GM19239 (cell line): ENCODE measurements around the gene XRCC6.
"Not testable (repeated sequence)": the region's sequence is repeated elsewhere in the genome, so short reads cannot be mapped to it uniquely, and the experiment has no call there.

Source experiments
- DNase-seq: peaks from one replicate; pipeline ENCODE4 v3.0.0; 2011; ENCODE audit warnings: low spot score; ENCODE audit not compliant: insufficient read length
- FAIRE-seq: peaks from 2 replicates; lab custom pipeline; 2011; peaks lifted over from hg19 to GRCh38; lab: Jason Lieb, UNC

Gene XRCC6

DNA sequence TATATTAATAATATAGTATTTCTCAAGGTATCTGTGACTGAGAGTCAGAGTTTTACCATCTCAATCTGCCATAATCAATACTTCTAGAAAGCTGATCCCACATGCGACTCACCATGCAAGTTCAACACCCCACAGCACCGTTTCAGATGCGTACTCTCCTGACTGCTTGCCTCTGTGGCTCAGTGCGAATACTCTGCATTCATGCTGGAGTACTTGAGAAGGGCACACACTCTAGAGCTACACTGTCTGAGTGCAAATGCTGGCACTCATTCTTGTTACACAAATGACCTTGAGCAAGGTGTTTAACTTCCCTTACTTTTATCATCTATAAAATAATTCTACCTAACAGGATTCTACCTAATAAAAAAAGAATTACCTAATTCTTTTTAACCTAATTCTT is 55.0 kb downstream of the XRCC6 start:
- DNase-seq (no peak), FAIRE-seq (no peak)

DNA sequence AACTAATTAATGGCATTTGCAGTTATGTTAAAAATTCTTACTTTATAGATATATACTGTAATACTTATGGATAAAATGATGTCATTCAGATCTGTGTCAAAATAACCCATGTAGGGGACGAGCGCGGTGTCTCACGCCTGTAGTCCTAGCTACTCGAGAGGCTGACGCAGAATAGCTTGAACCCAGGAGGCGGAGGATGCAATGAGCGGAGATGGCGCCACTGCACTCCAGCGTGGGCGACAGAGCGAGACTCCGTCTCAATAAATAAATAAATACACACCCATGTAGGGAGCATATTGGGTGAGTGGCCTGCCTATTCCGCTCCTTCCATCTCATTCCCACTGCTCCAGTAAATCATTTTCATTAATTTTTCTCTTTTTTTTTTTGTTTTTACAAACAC is 60.5 kb downstream of the XRCC6 start:
- DNase-seq (no peak), FAIRE-seq (no peak)

GRCh38 chr22:41682033-41682807 is 61.1 kb downstream of the XRCC6 start:
- peak; percentile 94 for FAIRE-seq
- peak; percentile 73 for DNase-seq

DNA sequence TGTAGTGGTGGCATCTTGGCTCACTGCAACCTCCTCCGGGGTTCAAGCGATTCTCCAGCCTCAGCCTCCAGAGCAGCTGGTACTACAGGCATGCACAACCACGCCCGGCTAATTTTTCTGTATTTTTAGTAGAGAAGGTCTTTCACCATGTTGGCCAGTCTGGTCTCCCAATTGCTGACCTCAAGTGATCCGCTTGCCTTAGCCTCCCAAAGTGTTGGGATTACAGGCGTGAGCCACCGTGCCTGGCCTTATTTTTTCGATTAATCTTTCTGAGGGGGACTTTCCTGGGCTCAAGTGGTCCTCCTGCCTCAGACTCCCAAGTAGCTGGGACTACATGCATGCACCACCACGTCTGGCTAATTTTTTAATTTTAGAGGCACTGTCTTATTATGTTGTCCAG is 62.0 kb downstream of the XRCC6 start:
- no peak for FAIRE-seq
- no peak for DNase-seq

- DNase-seq (no peak), FAIRE-seq (no peak)
These were observed 62.5 kb downstream of the XRCC6 start for GRCh38 chr22:41683616-41684015.

GRCh38 chr22:41684194-41684593 is 63.1 kb downstream of the XRCC6 start:
- no peak for FAIRE-seq
- no peak for DNase-seq

DNA sequence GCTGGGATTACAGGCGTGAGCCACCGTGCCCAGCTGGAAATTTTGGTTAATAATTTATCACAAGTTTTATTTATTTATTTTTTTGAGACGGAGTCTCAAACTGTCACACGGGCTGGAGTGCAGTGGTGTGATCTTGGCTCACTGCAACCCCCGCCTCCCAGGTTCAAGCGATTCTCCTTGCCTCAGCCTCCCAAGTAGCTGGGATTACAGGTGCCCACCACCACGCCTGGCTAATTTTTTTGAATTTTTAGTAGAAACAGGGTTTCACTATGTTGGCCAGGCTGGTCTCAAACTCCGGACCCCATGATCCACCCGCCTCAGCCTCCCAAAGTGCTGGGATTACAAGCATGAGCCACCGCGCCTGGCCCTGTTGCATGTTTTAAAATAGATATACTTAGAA is 65.8 kb downstream of the XRCC6 start:
- not testable (repeated sequence) for DNase-seq, FAIRE-seq

DNA sequence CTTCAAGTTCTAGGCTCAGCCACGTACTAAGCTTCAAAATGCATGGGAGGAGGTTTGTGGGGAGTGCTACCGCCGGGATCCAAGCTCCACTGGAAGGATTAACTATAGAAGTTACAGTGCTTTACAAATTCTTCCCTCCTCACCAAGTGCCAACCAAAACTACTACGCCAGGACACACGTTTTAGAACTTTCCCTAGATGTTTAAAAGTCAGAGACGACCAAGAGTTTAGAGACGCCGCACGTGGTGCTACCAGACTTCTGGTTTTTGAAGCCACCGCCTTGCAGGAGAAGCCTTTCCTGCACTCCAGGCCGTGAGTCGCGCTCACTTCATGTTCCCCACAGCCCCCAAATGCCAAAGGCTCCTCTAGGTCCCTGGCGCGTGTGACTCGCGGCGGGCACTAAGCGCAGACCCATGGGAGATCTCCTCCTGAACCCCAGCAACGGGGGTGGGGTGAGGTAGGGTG is 66.8 kb downstream of the XRCC6 start:
- FAIRE-seq = no peak
- no peak for DNase-seq

DNA sequence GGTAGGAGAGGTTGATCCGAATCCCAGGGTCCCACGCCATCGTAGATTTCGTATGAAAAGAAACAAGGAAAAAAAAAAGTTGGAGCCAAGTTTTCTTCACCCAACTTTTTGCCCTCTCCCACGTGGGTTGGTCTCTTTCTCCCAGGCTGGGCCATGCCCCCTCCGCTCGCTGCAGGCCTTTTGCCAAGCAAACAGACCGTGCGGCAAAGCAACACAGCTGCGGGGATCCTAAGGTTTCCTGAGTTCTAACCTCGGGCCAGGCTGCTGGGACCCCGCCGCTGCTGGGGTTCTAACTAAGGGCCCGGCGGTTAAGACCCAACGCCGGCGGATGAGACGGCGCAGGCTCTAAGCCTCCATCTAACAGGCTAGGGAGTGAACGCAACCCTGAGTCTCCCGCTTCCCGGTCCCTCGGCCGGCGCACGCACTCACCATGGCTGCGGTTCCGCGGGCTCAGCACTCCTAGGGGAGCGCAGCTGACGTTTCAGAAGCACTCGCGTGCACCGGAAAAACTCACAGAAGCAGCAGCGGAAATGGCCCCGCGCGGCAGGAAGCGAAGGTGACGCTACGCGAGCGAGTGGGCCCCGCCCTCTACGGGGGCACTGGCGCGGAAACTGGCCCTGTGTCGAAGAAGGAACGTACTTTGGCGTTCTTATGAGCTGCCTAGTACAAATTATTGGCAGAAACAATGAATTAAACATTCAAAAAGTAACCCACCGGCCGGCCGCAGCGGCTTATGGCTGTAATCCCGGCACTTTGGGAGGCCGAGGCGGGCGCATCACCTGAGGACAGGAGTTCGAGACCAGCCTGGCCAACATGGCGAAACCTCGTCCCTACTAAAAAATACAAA is 67.5 kb downstream of the XRCC6 start, which contains the start of gene SNU13:
TSS of gene SNU13 (minus strand) at position 503 of the 847 bp plus-strand sequence. CDS start at position 432, 71 bp downstream.
- DNase-seq (peak; percentile 87), FAIRE-seq (peak; percentile 98)

GRCh38 chr22:41690476-41690875 is 69.4 kb downstream of the XRCC6 start:
- DNase-seq = no peak
- FAIRE-seq = no peak

- FAIRE-seq = no peak
- DNase-seq = no peak
These were observed 74.1 kb downstream of the XRCC6 start for GRCh38 chr22:41695211-41695610.

DNA sequence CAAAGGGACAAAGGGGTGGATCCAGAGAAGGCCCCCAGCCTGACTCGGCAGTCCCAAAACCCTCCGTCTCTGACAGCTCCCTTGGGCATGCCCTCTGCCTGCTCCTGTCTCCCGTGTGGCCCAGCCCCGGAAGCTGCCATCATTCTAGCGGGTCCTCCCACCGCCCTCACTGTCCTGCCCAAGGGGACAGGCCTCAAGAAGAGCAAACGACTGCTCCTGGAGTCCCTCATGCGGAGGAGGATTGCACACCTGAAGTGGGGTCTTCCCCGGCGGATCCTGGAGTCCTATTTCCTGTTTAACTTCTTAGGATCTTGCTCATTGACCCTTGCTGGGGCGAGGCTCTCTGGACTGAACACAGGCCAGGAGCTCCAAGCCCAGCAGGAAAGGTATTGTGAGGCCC is 75.6 kb downstream of the XRCC6 start:
- DNase-seq (no peak), FAIRE-seq (no peak)

GRCh38 chr22:41697126-41697775 is 76.2 kb downstream of the XRCC6 start:
- peak; percentile 85 for DNase-seq
- peak; percentile 91 for FAIRE-seq

- FAIRE-seq (peak; percentile 89), DNase-seq (peak; percentile 89)
These were observed 78.4 kb downstream of the XRCC6 start, which contains the start of gene MEI1 for GRCh38 chr22:41699264-41700107. TSS of gene MEI1 (plus strand) at chr22:41699503. CDS start at chr22:41699539, 36 bp downstream.

- no peak for DNase-seq
These were observed 78.9 kb downstream of the XRCC6 start for GRCh38 chr22:41700108-41700364.

DNA sequence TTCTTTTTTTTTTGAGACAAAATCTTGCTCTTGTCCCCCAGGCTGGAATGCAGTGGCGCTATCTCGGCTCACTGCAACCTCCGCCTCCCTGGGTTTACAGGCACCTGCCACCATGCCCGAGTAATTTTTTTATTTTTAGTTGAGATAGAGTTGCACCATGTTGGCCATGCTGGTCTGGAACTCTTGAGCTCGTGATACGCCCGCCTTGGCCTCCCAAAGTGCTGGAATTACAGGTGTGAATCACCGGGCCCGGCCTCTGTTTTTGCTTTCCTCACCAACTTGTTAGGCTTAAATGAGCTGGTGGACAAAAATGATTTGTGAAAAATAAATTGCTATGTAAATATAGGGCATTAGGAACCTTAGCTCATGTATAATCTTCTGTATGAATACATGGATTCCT is 81.7 kb downstream of the XRCC6 start:
- DNase-seq = no peak
- FAIRE-seq = no peak

More at GRCh38 chr22:41700108-41700364, 78.9 kb downstream of the XRCC6 start:
- no peak for FAIRE-seq

DNA sequence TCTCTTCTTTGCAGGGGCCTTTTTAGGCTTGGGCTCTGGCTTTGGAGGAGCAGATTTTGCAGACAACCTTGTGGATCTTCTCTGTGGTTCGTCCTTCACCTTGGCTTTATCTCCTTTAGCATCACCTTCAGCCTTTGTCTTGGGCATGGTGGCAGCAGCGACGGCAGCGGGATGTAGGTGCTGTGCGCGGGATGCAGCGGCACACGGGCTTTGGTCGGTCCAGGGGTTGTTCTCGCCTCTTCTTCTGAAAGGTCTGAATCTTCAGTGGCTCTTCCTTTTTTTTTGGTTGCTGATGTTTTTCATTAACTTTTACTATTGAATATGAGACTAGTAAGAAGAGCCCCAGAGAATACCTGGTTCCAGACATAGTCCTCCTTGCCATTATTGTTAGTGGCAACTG is 88.2 kb downstream of the XRCC6 start:
- FAIRE-seq (no peak), DNase-seq (no peak)

DNA sequence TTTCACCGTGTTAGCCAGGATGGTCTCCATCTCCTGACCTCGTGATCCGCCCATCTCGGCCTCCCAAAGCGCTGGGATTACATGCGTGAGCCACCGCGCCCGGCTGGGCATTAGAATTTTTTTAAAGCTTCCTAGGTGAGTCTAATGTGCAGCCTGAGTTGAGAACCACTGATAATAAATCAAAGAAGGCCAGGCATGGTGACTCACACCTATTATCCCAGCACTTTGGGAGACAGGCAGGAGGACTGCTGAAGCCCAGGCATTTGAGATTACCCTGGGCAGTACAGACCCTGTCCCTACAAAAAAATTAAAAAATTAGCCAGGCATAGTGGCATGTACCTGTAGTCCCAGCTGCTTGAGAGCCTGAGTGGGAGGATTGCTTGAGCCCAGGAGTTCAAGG is 91.9 kb downstream of the XRCC6 start:
- DNase-seq (no peak), FAIRE-seq (no peak)
